Fibroblast of villous mesenchyme (primary cell): ENCODE measurements around the gene CLEC16A. TPM values are rescaled to one million over a fixed set of nuclear protein-coding genes. Genes with fewer than 3 reads are reported as not detected.
A peak's percentile ranks its signal among the peaks of the same experiment; 100 is the strongest.

ENCODE experiments used
- DNase-seq: peaks from one replicate; pipeline ENCODE4 v3.0.0-alpha.2; 2010; ENCODE audit warnings: low read depth
- H3K4me3 ChIP-seq: 2 replicates; pipeline ENCODE4 v1.5.1; 2011; ENCODE audit warnings: low read depth, mild to moderate bottlenecking, low read length
- total RNA-seq: library from RNA; depleted of rRNA; stranded (reverse); fragments of >200 nt; gene quantifications from 2 replicates; pipeline ENCODE4 v1.2.3, GENCODE V29; 2012
- TF ChIP-seq, protein P1 (sequence below): IDR thresholded peaks from 2 replicates; pipeline ENCODE4 v1.5.1; 2012; ENCODE audit warnings: low read depth, mild to moderate bottlenecking, low read length; ENCODE audit not compliant: insufficient read depth

CLEC16A gene
- total RNA-seq, 1 donor, result 32.4 TPM

DNA sequence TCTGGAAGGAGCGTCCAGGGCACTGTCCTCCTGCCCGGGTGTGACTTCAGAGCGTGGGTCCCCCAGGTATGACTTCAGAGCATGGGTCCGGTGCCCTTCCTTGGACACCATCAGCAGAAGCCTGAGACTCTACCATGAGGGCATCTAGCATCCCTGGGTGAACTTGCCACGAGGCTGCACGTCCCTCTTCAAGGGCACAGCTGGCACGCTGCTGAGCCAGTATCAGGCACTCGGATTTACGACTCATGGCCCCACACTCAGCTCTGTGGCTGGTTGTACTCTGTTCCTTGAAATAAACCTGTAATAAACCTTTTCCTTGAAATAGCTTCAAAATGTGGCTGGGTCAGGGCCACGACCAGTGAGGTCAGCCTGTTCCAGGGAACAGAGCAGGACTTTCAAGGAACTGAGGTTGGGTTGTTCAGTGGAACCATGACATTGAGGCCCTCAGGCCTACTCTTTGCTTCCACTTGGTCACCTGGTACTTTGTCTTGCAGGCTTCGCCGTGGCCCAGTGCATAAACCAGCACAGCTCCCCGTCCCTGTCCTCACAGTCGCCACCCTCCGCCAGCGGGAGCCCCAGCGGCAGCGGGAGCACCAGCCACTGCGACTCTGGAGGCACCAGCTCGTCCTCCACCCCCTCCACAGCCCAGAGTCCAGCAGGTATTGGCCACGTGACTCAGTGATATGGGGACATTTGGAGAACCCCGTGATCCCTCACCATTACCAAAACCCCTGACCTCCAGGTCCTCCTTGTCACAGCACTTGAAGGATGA, 221.7 kb downstream of the CLEC16A start:
- DNase-seq, result no peak
- H3K4me3 ChIP-seq, result no peak overlapping the region
- TF ChIP-seq, protein P1, sequence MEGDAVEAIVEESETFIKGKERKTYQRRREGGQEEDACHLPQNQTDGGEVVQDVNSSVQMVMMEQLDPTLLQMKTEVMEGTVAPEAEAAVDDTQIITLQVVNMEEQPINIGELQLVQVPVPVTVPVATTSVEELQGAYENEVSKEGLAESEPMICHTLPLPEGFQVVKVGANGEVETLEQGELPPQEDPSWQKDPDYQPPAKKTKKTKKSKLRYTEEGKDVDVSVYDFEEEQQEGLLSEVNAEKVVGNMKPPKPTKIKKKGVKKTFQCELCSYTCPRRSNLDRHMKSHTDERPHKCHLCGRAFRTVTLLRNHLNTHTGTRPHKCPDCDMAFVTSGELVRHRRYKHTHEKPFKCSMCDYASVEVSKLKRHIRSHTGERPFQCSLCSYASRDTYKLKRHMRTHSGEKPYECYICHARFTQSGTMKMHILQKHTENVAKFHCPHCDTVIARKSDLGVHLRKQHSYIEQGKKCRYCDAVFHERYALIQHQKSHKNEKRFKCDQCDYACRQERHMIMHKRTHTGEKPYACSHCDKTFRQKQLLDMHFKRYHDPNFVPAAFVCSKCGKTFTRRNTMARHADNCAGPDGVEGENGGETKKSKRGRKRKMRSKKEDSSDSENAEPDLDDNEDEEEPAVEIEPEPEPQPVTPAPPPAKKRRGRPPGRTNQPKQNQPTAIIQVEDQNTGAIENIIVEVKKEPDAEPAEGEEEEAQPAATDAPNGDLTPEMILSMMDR, result no peak

DNA sequence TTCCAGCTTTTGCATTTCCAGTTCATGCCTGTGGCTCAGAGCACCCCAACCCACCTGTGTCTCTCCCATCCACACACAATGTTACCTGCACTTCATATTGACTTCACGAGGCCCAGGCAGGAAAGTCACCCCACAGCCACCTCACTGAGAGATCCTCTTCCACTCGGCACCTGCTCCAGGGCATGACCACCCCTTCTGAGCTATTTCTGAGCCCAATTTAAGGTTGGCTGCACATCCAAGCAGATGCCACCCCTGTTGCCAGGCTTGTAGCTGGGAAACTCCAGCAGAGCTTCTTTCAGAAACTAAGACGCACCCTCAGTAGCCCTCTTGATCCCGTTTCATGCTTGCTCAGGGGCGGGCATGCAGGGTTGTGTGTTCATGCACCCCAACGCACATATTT, 223.2 kb downstream of the CLEC16A start:
- no peak overlapping the region for H3K4me3 ChIP-seq
- TF ChIP-seq, protein P1, result no peak
- DNase-seq, result no peak

DNA sequence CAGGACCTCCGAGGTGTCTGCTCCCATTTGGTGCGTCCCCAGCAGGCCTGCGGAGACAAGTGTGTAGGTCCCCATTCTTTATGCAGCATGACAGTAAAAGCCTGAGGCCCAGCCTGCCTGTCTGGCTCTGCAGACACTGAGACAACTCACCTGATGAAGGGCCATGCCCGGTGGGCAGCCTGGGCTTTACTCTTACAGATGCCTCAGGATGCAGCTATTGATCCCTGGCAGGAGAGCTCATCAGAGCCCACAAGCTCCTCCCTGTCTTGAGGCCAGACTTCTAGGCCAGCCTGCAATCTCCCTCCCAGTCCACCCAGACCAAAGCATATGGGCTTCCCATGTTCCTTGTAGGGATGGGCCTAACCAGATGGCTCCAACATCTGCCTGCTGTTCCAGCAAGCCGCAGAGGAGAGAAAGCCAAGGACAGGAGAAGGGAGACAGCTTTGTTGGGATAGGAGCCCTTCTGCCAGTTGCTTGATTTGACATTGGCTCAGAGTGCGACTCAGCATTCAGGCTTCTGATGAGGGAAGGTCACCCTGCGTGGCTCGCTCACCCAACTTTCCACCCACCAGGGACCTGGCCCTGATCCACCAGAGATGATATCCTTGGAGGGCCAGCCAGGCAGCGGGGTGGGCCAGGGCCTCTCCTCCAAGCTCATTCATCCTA, 224.2 kb downstream of the CLEC16A start:
- TF ChIP-seq, protein P1, result no peak
- DNase-seq, result peak; percentile 21
- H3K4me3 ChIP-seq, result no peak overlapping the region

DNA sequence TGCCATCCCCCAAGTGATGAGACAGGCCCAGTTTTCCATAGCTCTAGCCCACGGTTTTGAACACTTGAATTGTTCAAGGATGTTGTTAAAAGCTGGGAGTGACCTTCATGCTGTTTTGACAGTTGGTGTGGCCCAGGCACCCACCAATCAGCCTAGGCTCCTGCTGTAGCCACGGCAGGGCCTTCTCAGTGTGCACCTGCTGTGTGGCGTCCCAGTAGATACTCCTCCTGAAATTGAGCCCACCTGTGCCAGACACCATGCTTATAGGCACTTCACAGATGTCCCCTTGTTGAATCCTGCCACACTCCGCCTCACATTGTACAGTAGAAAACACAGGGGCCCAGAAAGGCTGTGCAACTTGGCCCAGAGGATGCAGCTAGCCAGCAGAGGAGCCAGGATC, 225.3 kb downstream of the CLEC16A start:
- TF ChIP-seq, protein P1, result no peak
- H3K4me3 ChIP-seq, result no peak overlapping the region
- DNase-seq, result no peak

DNA sequence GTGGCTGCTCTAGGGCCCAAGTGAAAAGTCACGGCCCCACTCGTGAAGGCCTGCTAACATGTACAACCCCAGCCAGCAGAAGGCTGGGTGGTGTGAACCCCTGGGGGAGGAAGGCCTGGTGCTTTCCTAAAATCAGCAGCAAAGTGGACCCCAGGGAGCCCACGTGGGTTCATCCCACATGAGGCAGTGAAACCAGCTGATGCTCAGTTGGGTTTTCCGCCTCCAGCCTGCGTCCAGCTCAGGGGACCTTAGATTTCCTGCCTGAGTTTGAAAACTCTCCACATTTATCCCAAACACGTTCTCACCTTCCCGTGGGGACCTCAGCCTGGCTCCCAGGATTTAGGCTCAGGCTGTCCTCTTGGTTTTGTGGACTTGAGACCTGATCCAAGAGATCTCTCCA, 225.8 kb downstream of the CLEC16A start:
- no peak overlapping the region for H3K4me3 ChIP-seq
- DNase-seq, result no peak
- TF ChIP-seq, protein P1, result no peak

DNA sequence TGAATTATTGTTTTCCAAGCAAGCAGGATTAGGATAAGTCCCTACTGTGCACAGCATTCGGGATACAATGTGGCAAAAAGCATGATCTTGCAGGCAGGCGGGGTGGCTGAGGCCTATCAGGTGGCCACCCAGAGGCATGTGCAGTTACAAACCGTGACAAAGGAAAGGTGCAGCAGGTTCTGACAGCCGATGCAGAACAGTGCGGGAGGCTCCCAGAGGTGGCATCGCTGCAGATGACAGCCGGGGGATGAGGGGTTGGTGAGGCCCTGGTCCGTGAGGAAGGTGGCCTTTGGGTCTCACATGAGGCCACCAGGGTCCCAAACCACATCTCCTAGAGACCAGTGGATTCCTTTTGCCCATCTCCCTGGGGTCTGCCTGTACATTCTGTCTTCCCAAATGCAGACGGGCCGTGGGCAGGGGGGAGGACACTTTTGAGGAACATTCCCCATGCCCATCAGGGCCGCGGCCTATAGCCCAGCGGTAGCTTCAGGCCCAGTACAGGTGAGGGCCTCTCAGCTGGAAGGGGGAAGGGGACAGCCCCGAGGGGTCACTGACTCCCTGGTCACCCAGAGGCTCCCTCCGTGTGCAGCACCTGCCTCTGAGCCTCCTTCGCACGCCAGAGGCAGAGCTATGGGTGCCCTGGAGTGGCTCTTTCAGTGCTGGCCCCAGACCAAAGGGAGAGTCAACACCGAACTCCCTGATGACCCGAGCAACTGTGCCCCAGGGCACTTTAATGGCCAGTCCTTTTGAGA, 226.5 kb downstream of the CLEC16A start:
- no peak for DNase-seq
- TF ChIP-seq, protein P1, result no peak

More for the DNA sequence above, 226.5 kb downstream of the CLEC16A start:
- no peak overlapping the region for H3K4me3 ChIP-seq
